Endometrium (tissue), 2 donors: ENCODE measurements around the gene NXF3.
"Not testable (repeated sequence)": the region's sequence is repeated elsewhere in the genome, so short reads cannot be mapped to it uniquely, and the experiment has no call there.

Experiments used
- FAIRE-seq: peaks from 2 replicates; lab custom pipeline; 2012; peaks lifted over from hg19 to GRCh38; lab: Jason Lieb, UNC
- donor health status: control.
- donor health status: control.

The NXF3 gene

GRCh38 chrX:103092942-103093341 is at the start of gene NXF3:
Gene NXF3, minus strand, starts transcription at chrX:103093143. Its CDS starts 120 bp downstream, at chrX:103093023.
- FAIRE-seq = no peak

DNA sequence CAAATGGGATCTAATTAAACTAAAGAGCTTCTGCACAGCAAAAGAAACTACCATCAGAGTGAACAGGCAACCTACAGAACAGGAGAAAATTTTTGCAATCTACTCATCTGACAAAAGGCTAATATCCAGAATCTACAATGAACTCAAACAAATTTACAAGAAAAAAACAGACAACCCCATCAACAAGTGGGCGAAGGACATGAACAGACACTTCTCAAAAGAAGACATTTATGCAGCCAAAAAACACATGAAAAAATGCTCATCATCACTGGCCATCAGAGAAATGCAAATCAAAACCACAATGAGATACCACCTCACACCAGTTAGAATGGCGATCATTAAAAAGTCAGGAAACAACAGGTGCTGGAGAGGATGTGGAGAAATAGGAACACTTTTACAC is 43.6 kb upstream of the NXF3 start:
- not testable (repeated sequence) for FAIRE-seq

DNA sequence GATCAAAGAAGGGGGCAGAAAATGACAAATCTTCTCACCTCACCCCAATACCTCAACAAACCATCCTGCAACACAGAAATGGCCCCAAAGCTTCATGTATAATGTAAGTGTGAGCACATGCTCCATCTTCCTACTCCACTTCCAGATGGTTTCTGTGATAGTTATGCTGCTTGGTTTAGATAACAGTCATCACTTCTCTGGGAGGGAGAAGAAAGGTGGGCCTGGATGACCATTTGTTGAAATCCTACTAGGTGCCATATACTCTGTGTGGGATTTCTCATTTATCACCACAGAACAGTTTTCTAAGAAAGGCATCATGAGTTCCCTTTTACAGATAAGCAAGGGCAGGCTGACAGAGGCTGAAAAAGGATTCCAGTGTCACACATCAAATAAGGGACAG is 31.3 kb upstream of the NXF3 start:
- FAIRE-seq = no peak

DNA sequence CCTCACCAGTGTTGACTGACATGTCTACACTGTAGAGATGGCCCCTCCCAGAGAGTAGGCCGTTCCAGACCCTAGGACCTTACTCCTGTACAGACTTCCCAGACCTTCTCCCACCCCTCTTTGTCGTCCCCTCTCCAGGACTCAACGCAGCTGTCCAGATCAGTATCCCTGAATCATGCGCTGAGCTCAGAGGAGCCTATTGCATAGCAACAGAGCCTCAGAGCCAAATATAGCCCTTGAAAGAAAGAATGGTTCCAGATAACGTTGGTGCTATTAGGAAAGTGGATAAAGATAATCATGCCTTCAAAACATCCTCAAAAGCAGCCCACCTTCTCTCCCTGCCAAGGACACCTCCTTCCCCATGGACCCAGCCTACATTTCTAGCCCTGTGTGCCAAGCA is 27.8 kb upstream of the NXF3 start:
- FAIRE-seq = no peak

DNA sequence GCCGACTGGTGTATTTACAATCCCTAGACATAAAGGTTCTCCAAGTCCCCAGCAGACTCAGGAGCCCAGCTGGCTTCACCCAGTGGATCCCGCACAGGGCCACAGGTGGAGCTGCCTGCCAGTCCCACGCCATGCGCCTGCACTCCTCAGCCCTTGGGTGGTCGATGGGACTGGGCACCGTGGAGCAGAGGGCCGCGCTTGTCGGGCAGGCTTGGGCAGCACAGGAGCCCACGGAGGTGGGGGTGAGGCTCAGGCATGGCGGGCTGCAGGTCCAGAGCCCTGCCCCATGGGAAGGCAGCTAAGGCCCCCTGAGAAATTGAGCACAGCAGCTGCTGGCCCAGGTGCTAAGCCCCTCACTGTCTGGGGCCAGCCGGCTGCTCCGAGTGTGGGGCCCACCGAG is 24.0 kb upstream of the NXF3 start:
- FAIRE-seq = not testable (repeated sequence)

GRCh38 chrX:103109497-103109896 is 16.6 kb upstream of the NXF3 start:
- FAIRE-seq = not testable (repeated sequence)

DNA sequence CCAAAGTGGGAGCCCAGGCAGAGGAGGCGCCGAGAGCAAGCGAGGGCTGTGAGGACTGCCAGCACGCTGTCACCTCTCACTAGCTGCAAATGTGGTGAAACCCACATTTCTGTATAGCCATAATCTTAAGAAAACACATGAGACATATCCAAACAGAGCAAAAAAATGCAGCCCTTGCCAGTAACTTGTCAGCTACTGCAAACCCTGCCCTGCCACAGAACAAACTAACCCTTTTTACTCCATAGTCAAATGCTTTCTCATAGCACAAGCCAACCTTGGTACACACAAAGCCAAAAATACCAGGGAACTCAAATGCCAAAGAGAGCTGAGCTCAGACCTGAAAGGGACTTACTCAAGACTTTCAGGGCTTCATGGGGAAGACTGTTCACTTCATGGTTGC is 14.9 kb upstream of the NXF3 start:
- no peak for FAIRE-seq

GRCh38 chrX:103107227-103107737 is 14.3 kb upstream of the NXF3 start:
- FAIRE-seq = not testable (repeated sequence)

DNA sequence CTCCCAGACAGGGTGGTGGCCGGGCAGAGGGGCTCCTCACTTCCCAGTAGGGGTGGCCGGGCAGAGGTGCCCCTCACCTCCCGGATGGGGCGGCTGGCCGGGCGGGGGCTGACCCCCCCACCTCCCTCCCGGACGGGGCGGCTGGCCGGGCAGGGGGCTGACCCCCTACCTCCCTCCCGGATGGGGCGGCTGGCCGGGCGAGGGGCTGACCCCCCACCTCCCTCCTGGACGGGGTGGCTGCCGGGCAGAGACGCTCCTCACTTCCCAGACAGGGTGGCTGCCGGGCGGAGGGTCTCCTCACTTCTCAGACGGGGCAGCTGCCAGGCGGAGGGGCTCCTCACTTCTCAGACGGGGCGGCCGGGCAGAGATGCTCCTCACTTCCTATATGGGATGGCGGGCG is 11.4 kb upstream of the NXF3 start:
- FAIRE-seq = not testable (repeated sequence)

DNA sequence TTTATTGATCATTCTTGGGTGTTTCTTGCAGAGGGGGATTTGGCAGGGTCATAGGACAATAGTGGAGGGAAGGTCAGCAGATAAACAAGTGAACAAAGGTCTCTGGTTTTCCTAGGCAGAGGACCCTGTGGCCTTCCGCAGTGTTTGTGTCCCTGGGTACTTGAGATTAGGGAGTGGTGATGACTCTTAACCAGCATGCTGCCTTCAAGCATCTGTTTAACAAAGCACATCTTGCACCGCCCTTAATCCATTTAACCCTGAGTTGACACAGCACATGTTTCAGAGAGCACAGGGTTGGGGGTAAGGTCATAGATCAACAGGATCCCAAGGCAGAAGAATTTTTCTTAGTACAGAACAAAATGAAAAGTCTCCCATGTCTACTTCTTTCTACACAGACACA is 10.9 kb upstream of the NXF3 start:
- FAIRE-seq = not testable (repeated sequence)

- no peak for FAIRE-seq
Observed at GRCh38 chrX:103101299-103102042, 8.5 kb upstream of the NXF3 start.

DNA sequence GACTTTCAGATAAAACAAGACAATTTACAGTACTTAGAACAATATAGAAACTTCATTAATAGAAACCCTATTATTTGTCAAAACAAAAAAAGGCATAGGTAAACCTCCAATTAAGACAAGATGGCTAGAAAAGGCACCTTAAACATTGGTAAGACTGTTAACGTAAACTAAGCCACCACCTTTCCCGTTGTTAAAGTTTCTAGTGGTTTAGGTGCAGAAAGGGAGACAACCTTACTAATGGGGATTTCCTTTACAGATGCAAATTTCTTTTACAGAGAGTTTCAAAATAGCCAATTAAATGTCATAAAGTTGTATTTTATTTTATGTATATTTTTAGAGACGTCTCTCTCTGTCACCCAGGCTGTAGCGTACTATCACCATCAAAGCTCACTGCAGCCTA is 7.5 kb upstream of the NXF3 start:
- no peak for FAIRE-seq

DNA sequence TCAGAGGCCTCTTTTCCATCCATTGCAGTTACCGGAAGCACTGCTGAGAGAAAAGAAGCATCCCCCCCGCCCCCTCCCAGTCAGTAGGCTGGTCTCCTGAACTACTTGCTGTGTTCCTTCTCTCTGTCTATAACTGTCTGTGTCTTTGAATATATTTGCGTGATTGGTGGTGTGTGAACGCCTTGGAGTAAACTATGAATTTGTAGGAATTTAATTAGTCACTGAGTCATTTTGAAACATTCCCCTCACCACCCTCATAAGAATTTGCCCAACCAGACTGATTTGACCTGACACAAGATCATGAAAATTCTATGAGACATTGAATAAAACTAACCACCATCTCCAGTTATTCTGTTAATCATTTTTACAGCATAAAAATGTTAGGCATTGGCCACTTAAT is 6.7 kb upstream of the NXF3 start:
- FAIRE-seq = no peak

- no peak for FAIRE-seq
Observed at GRCh38 chrX:103098488-103098887, 5.5 kb upstream of the NXF3 start.

GRCh38 chrX:103081051-103081450 is 11.9 kb downstream of the NXF3 start:
- FAIRE-seq = no peak

DNA sequence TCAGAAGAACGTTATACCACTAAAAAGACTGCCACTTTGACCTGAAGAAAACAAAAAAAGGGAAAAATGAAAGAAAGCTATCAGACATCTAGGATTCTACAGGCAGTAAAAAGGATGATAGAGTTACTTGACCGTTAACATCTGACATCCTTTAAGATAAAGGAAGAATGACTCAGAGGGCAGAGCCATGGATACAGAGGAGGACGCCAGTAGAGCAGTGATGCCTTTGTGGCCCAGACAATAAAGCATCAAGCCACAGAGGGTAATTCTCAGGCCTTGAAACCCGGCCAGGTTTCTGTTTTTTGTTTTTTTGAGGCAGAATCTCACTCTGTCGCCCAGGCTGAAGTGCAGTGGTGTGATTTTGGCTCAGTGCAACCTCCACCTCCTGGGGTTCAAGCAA is 19.5 kb downstream of the NXF3 start:
- no peak for FAIRE-seq

GRCh38 chrX:103066606-103067005 is 26.3 kb downstream of the NXF3 start:
- FAIRE-seq = no peak

GRCh38 chrX:103063918-103064434 is 29.0 kb downstream of the NXF3 start, which contains the start of gene BEX1:
Gene BEX1, minus strand, starts transcription at chrX:103064171. Its CDS starts 897 bp downstream, at chrX:103063274.
- no peak for FAIRE-seq

GRCh38 chrX:103063191-103063845 is 29.6 kb downstream of the NXF3 start:
- no peak for FAIRE-seq

DNA sequence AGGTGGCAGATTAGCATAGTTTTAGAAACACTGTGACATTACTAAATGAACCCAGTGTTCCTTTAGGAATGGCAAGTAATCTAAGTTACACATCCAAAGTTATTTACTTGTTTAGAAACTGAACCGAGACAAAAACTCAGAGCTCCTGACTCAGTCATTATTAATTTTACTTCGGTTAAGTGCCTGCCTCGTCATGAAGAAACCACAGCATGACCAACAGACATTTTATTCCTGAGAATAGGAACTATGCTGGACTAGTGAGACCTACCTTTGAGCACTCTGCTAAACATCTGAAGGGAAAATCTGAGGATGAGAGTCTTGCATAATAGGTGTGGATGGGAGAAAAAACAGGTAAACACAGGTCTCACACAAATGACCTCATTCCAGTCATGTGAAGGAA is 31.5 kb downstream of the NXF3 start:
- FAIRE-seq = no peak

GRCh38 chrX:103056902-103057301 is 36.0 kb downstream of the NXF3 start:
- FAIRE-seq = no peak

DNA sequence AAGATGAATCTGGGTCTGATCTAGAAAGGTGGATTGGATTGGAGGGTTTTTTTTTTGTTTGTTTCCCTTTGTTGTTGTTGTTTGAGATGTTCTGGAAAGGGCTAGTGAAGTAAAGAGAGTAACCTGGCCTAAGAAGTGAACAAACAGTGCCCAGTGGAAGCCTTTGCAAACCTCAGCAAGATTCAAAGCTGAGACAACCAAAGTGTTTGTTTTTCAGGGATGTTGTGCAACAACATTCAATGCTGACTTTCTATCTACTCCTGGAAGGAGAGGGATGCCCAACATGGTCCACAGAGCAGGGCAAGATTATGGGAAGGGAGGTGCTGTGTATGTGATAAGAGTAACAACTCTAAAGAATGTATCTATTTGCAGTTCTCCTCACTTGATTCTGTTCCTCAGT is 40.3 kb downstream of the NXF3 start:
- FAIRE-seq = no peak

- no peak for FAIRE-seq
Observed at GRCh38 chrX:103051260-103051789, 41.6 kb downstream of the NXF3 start.
